Activated naive CD8-positive, alpha-beta T cell (primary cell): ENCODE data around the gene HIVEP3.

ENCODE experiments used
- H3K27ac Mint-ChIP-seq: one replicate; pipeline ENCODE4 v1.8.0; 2021; ENCODE audit warnings: mixed read lengths
- H3K27me3 Mint-ChIP-seq: one replicate; pipeline ENCODE4 v1.8.0; 2021; ENCODE audit warnings: mixed read lengths
- H3K36me3 Mint-ChIP-seq: one replicate; pipeline ENCODE4 v1.8.0; 2021; ENCODE audit warnings: mixed read lengths
- H3K4me1 Mint-ChIP-seq: one replicate; pipeline ENCODE4 v1.8.0; 2021; ENCODE audit warnings: low read depth, mixed read lengths
- H3K4me3 Mint-ChIP-seq: one replicate; pipeline ENCODE4 v1.8.0; 2021; ENCODE audit warnings: mild to moderate bottlenecking, mixed read lengths
- H3K9me3 Mint-ChIP-seq: one replicate; pipeline ENCODE4 v1.8.0; 2021; ENCODE audit warnings: low read depth, mixed read lengths

Gene HIVEP3

GRCh38 chr1:41777695-41778094 lies 141.0 kb downstream of the HIVEP3 start:
- no peak overlapping the region for H3K4me3 Mint-ChIP-seq
- H3K36me3 Mint-ChIP-seq, result no peaks in the 10 kb centered on the region
- peaks cover 11% of the 10 kb centered on the region for H3K4me1 Mint-ChIP-seq
- H3K27ac Mint-ChIP-seq, result peak overlapping the region; percentile 52
- H3K27me3 Mint-ChIP-seq, result no peaks in the 10 kb centered on the region
- H3K9me3 Mint-ChIP-seq, result no peaks in the 10 kb centered on the region

- Mint-ChIP-seq H3K4me3 (no peak overlapping the region), H3K27ac (no peak overlapping the region), H3K9me3 (no peaks in the 10 kb centered on the region)
Observed at GRCh38 chr1:41776891-41777441, 141.8 kb downstream of the HIVEP3 start.

GRCh38 chr1:41775956-41776585 lies 142.7 kb downstream of the HIVEP3 start:
- no peaks in the 10 kb centered on the region for H3K9me3 Mint-ChIP-seq
- H3K36me3 Mint-ChIP-seq, result peaks cover 3% of the 10 kb centered on the region
- H3K4me3 Mint-ChIP-seq, result no peak overlapping the region
- H3K27ac Mint-ChIP-seq, result no peak overlapping the region
- H3K27me3 Mint-ChIP-seq, result no peaks in the 10 kb centered on the region
- H3K4me1 Mint-ChIP-seq, result peaks cover 2% of the 10 kb centered on the region

More at GRCh38 chr1:41776891-41777441, 141.8 kb downstream of the HIVEP3 start:
- peaks cover 3% of the 10 kb centered on the region for H3K36me3 Mint-ChIP-seq
- no peaks in the 10 kb centered on the region for H3K27me3 Mint-ChIP-seq
- peaks cover 6% of the 10 kb centered on the region for H3K4me1 Mint-ChIP-seq

- no peaks in the 10 kb centered on the region for H3K9me3 Mint-ChIP-seq
- no peak overlapping the region for H3K27ac Mint-ChIP-seq
- H3K4me1 Mint-ChIP-seq, result no peaks in the 10 kb centered on the region
- no peaks in the 10 kb centered on the region for H3K27me3 Mint-ChIP-seq
- H3K4me3 Mint-ChIP-seq, result no peak overlapping the region
- peaks cover 3% of the 10 kb centered on the region for H3K36me3 Mint-ChIP-seq
Observed at GRCh38 chr1:41774471-41774990, 144.2 kb downstream of the HIVEP3 start.

- Mint-ChIP-seq H3K4me1 (no peaks in the 10 kb centered on the region), H3K9me3 (no peaks in the 10 kb centered on the region), H3K27me3 (no peaks in the 10 kb centered on the region), H3K4me3 (no peak overlapping the region), H3K27ac (no peak overlapping the region), H3K36me3 (peaks cover 3% of the 10 kb centered on the region)
Observed at GRCh38 chr1:41773842-41774241, 144.9 kb downstream of the HIVEP3 start.

GRCh38 chr1:41773144-41773591 lies 145.6 kb downstream of the HIVEP3 start:
- no peaks in the 10 kb centered on the region for H3K9me3 Mint-ChIP-seq
- H3K27me3 Mint-ChIP-seq, result no peaks in the 10 kb centered on the region
- no peak overlapping the region for H3K4me3 Mint-ChIP-seq
- peaks cover 3% of the 10 kb centered on the region for H3K36me3 Mint-ChIP-seq
- H3K4me1 Mint-ChIP-seq, result no peaks in the 10 kb centered on the region
- no peak overlapping the region for H3K27ac Mint-ChIP-seq

- no peaks in the 10 kb centered on the region for H3K9me3 Mint-ChIP-seq
- no peaks in the 10 kb centered on the region for H3K27me3 Mint-ChIP-seq
- H3K36me3 Mint-ChIP-seq, result peaks cover 3% of the 10 kb centered on the region
- no peak overlapping the region for H3K27ac Mint-ChIP-seq
- H3K4me1 Mint-ChIP-seq, result no peaks in the 10 kb centered on the region
- no peak overlapping the region for H3K4me3 Mint-ChIP-seq
Observed at GRCh38 chr1:41769068-41769467, 149.7 kb downstream of the HIVEP3 start.

- H3K36me3 Mint-ChIP-seq, result peaks cover 3% of the 10 kb centered on the region
- H3K9me3 Mint-ChIP-seq, result no peaks in the 10 kb centered on the region
- H3K4me3 Mint-ChIP-seq, result no peak overlapping the region
- H3K4me1 Mint-ChIP-seq, result no peaks in the 10 kb centered on the region
- no peak overlapping the region for H3K27ac Mint-ChIP-seq
- no peaks in the 10 kb centered on the region for H3K27me3 Mint-ChIP-seq
Observed at GRCh38 chr1:41768583-41768982, 150.1 kb downstream of the HIVEP3 start.

GRCh38 chr1:41767534-41768525 lies 150.9 kb downstream of the HIVEP3 start:
- Mint-ChIP-seq H3K4me3 (no peak overlapping the region), H3K9me3 (no peaks in the 10 kb centered on the region), H3K4me1 (no peaks in the 10 kb centered on the region), H3K36me3 (peaks cover 6% of the 10 kb centered on the region), H3K27me3 (no peaks in the 10 kb centered on the region), H3K27ac (no peak overlapping the region)

- Mint-ChIP-seq H3K4me3 (no peak overlapping the region), H3K9me3 (no peaks in the 10 kb centered on the region), H3K4me1 (no peaks in the 10 kb centered on the region)
Observed at GRCh38 chr1:41766546-41766945, 152.2 kb downstream of the HIVEP3 start.

GRCh38 chr1:41766041-41766440 lies 152.7 kb downstream of the HIVEP3 start:
- Mint-ChIP-seq H3K4me3 (no peak overlapping the region), H3K36me3 (peaks cover 2% of the 10 kb centered on the region), H3K27me3 (no peaks in the 10 kb centered on the region), H3K9me3 (no peaks in the 10 kb centered on the region), H3K4me1 (no peaks in the 10 kb centered on the region), H3K27ac (no peak overlapping the region)

More at GRCh38 chr1:41766546-41766945, 152.2 kb downstream of the HIVEP3 start:
- H3K27me3 Mint-ChIP-seq, result no peaks in the 10 kb centered on the region
- no peak overlapping the region for H3K27ac Mint-ChIP-seq
- peaks cover 2% of the 10 kb centered on the region for H3K36me3 Mint-ChIP-seq

- no peak overlapping the region for H3K4me3 Mint-ChIP-seq
- H3K9me3 Mint-ChIP-seq, result no peaks in the 10 kb centered on the region
- H3K4me1 Mint-ChIP-seq, result no peaks in the 10 kb centered on the region
- H3K27me3 Mint-ChIP-seq, result no peaks in the 10 kb centered on the region
- H3K36me3 Mint-ChIP-seq, result peaks cover 2% of the 10 kb centered on the region
- H3K27ac Mint-ChIP-seq, result no peak overlapping the region
Observed at GRCh38 chr1:41765152-41765551, 153.6 kb downstream of the HIVEP3 start.

- Mint-ChIP-seq H3K9me3 (no peaks in the 10 kb centered on the region), H3K4me3 (no peak overlapping the region), H3K27ac (no peak overlapping the region)
Observed at GRCh38 chr1:41764656-41765055, 154.1 kb downstream of the HIVEP3 start.

GRCh38 chr1:41762777-41763176 lies 155.9 kb downstream of the HIVEP3 start:
- Mint-ChIP-seq H3K36me3 (peaks cover 4% of the 10 kb centered on the region), H3K9me3 (no peaks in the 10 kb centered on the region), H3K4me3 (no peak overlapping the region), H3K4me1 (peaks cover 6% of the 10 kb centered on the region), H3K27ac (no peak overlapping the region), H3K27me3 (no peaks in the 10 kb centered on the region)

More at GRCh38 chr1:41764656-41765055, 154.1 kb downstream of the HIVEP3 start:
- Mint-ChIP-seq H3K27me3 (no peaks in the 10 kb centered on the region), H3K4me1 (no peaks in the 10 kb centered on the region), H3K36me3 (peaks cover 2% of the 10 kb centered on the region)

GRCh38 chr1:41762251-41762650 lies 156.5 kb downstream of the HIVEP3 start:
- no peaks in the 10 kb centered on the region for H3K27me3 Mint-ChIP-seq
- peaks cover 6% of the 10 kb centered on the region for H3K4me1 Mint-ChIP-seq
- no peak overlapping the region for H3K4me3 Mint-ChIP-seq
- peaks cover 4% of the 10 kb centered on the region for H3K36me3 Mint-ChIP-seq
- no peak overlapping the region for H3K27ac Mint-ChIP-seq
- H3K9me3 Mint-ChIP-seq, result no peaks in the 10 kb centered on the region
